ENCODE data around the gene TXNDC11.

- TF ChIP-seq POLR2A (IDR thresholded peaks at IDR 0.05), result no peak
- TF ChIP-seq CTCF (IDR thresholded peaks at IDR 0.05), result no peak
Measured at GRCh38 chr16:11675561-11676511, 66.8 kb downstream of the TXNDC11 start.

All from vagina (tissue), 2 donors.